HepG2 (cell line): ENCODE results near the gene TNFRSF18. TPM values are rescaled to one million over a fixed set of nuclear protein-coding genes. Genes with fewer than 3 reads are reported as not detected.

ENCODE experiments used
- AFF4 ChIP-seq: sonication (generic); formaldehyde crosslinking; IDR thresholded peaks from 2 replicates; pipeline ENCODE4 v1.4.0; 2020; ENCODE audit warnings: missing genetic modification reagents
- BCL6 ChIP-seq: IDR thresholded peaks from 2 replicates; pipeline ENCODE4 v1.6.1; 2016; ENCODE audit warnings: missing genetic modification reagents, missing compliant biosample characterization
- BHLHE40 ChIP-seq: IDR thresholded peaks from 2 replicates; pipeline ENCODE4 v1.6.1; 2011; ENCODE audit warnings: low read length, improper control_type of control experiment
- E2F1 ChIP-seq: sonication (generic); formaldehyde crosslinking; IDR thresholded peaks from 2 replicates; pipeline ENCODE4 v1.5.0; 2020; ENCODE audit warnings: missing genetic modification reagents
- FOXA1 ChIP-seq, 2 experiments: fragments of 450-650 bp in 1 of 2; sonication (generic) in 1 of 2; formaldehyde crosslinking in 1 of 2; IDR thresholded peaks; 2 replicates each; pipeline versions ENCODE4 v1.4.0 to v1.6.1; 2016 to 2020; ENCODE audit warnings: missing genetic modification reagents in 1 of 2
- FOXA3 ChIP-seq: IDR thresholded peaks from 2 replicates; pipeline ENCODE4 v1.6.1; 2016; ENCODE audit warnings: missing genetic modification reagents, missing compliant biosample characterization
- GATAD1 ChIP-seq: IDR thresholded peaks from 2 replicates; pipeline ENCODE4 v1.6.1; 2016; ENCODE audit warnings: missing genetic modification reagents, missing compliant biosample characterization
- HNRNPK ChIP-seq: fragments of 200-400 bp; formaldehyde crosslinking; IDR thresholded peaks from 2 replicates; pipeline ENCODE4 v1.6.1; 2018; ENCODE audit warnings: low read length, low read depth, moderate library complexity, mild to moderate bottlenecking; ENCODE audit not compliant: poor library complexity, severe bottlenecking
- IRF1 ChIP-seq: sonication (generic); formaldehyde crosslinking; IDR thresholded peaks from 2 replicates; pipeline ENCODE4 v1.4.0; 2020; ENCODE audit warnings: low read depth, mild to moderate bottlenecking, missing genetic modification reagents
- JARID2 ChIP-seq: sonication (generic); formaldehyde crosslinking; IDR thresholded peaks from 2 replicates; pipeline ENCODE4 v1.8.1; 2023; ENCODE audit warnings: missing genetic modification reagents, inconsistent platforms; ENCODE audit not compliant: insufficient replicate concordance
- PLSCR1 ChIP-seq: sonication (generic); formaldehyde crosslinking; IDR thresholded peaks from 2 replicates; pipeline ENCODE4 v1.5.0; 2020; ENCODE audit warnings: missing genetic modification reagents, mild to moderate bottlenecking, borderline replicate concordance
- RBAK ChIP-seq: sonication (generic); formaldehyde crosslinking; IDR thresholded peaks from 2 replicates; pipeline ENCODE4 v1.5.1; 2020; ENCODE audit warnings: mild to moderate bottlenecking, missing genetic modification reagents
- RFX5 ChIP-seq: IDR thresholded peaks from 2 replicates; pipeline ENCODE4 v1.6.1; 2011; ENCODE audit warnings: low read depth, low read length, improper control_type of control experiment
- ZBTB1 ChIP-seq: sonication (generic); formaldehyde crosslinking; IDR thresholded peaks from 2 replicates; pipeline ENCODE4 v1.4.0; 2020; ENCODE audit warnings: missing genetic modification reagents, borderline replicate concordance
- ZBTB46 ChIP-seq: sonication (generic); formaldehyde crosslinking; IDR thresholded peaks from 2 replicates; pipeline ENCODE4 v1.4.0; 2020; ENCODE audit warnings: mild to moderate bottlenecking, missing genetic modification reagents, borderline replicate concordance
- ZNF180 ChIP-seq: sonication (generic); formaldehyde crosslinking; IDR thresholded peaks from 2 replicates; pipeline ENCODE4 v1.4.0; 2020; ENCODE audit warnings: low read depth, missing genetic modification reagents, borderline replicate concordance
- ZNF251 ChIP-seq: sonication (generic); formaldehyde crosslinking; IDR thresholded peaks from 2 replicates; pipeline ENCODE4 v1.9.0; 2021; ENCODE audit warnings: mild to moderate bottlenecking, missing genetic modification reagents
- ZNF256 ChIP-seq: sonication (generic); formaldehyde crosslinking; conservative IDR thresholded peaks from 2 replicates; pipeline ENCODE4 v1.4.0; 2020; ENCODE audit warnings: missing genetic modification reagents
- ZNF441 ChIP-seq: sonication (generic); formaldehyde crosslinking; IDR thresholded peaks from 2 replicates; pipeline ENCODE4 v1.7.0; 2021; ENCODE audit warnings: missing genetic modification reagents, borderline replicate concordance
- ZNF577 ChIP-seq: sonication (generic); formaldehyde crosslinking; IDR thresholded peaks from 2 replicates; pipeline ENCODE4 v1.4.0; 2020; ENCODE audit warnings: mild to moderate bottlenecking, low read depth, missing genetic modification reagents, borderline replicate concordance
- ZNF841 ChIP-seq: sonication (generic); formaldehyde crosslinking; IDR thresholded peaks from 2 replicates; pipeline ENCODE4 v1.8.1; 2023; ENCODE audit warnings: missing genetic modification reagents, borderline replicate concordance
- polyA plus RNA-seq, 8 experiments: library from polyadenylated mRNA; depleted of rRNA in 3 of 8; stranded (reverse) in 7 of 8; unstranded in 1 of 8; fragments of >200 nt; fragmentation: Illumina TruSeq in 4 of 8; extraction: Trizol in 4 of 8; gene quantifications; 2 replicates each; pipeline versions ENCODE4 v1.2.1 to v1.2.3, GENCODE V29; 2011 to 2016; ENCODE audit warnings: low read depth in 4 of 8, missing spikeins in 1 of 8, mixed read lengths in 1 of 8; ENCODE audit not compliant: insufficient read depth in 1 of 8
- total RNA-seq, 5 experiments: library from RNA; depleted of rRNA; stranded (reverse); fragments of >200 nt; fragmentation: Illumina TruSeq; extraction: Trizol; gene quantifications; 2 replicates each; pipeline ENCODE4 v1.2.3, GENCODE V29; 2016; ENCODE audit warnings: low read depth in 1 of 5

TNFRSF18 gene
- total and polyA plus RNA-seq, 2 of the 13 experiments (the other 11 are each of a cell fraction or from before 2014, with no cell fraction given) = not detected

GRCh38 chr1:1164701-1165451 is 41.5 kb downstream of the TNFRSF18 start (continued):
- TF ChIP-seq ZNF256 (CRISPR knock-in tag) (no peak), AFF4 (CRISPR knock-in tag) (no peak), BCL6 (CRISPR knock-in tag) (no peak), ZNF180 (CRISPR knock-in tag) (no peak), GATAD1 (CRISPR knock-in tag) (no peak), ZBTB1 (CRISPR knock-in tag) (no peak), ZNF441 (CRISPR knock-in tag) (no peak; the same call in 1 of the 2 replicates), ZNF841 (no peak), HNRNPK (no peak), RFX5 (no peak), ZNF251 (CRISPR knock-in tag) (no peak), ZBTB46 (CRISPR knock-in tag) (no peak), ZNF577 (CRISPR knock-in tag) (no peak), BHLHE40 (no peak), IRF1 (no peak), E2F1 (CRISPR knock-in tag) (no peak), FOXA1 (IDR thresholded peaks at IDR 0.05) (no peak), FOXA1 (CRISPR knock-in tag; IDR thresholded peaks at IDR 0.05) (no peak), JARID2 (CRISPR knock-in tag) (no peak), FOXA3 (CRISPR knock-in tag) (no peak), RBAK (no peak), PLSCR1 (CRISPR knock-in tag) (no peak)
